Suprapubic skin (tissue), 3 donors: ENCODE data around the gene SFT2D1.
"Not testable (repeated sequence)": the region's sequence is repeated elsewhere in the genome, so short reads cannot be mapped to it uniquely, and the experiment has no call there.

Experiments used
- CTCF ChIP-seq, 2 donors: fragments of 200-600 bp in 1 of 2; fragments of 450-650 bp in 1 of 2; sonication (generic) in 1 of 2; IDR thresholded peaks; one replicate each; pipeline ENCODE4 v1.5.1; 2016 to 2019; ENCODE audit warnings: antibody characterized with exemption in 2 of 2, mild to moderate bottlenecking in 1 of 2, moderate library complexity in 1 of 2
- POLR2A ChIP-seq, 2 donors: fragments of 450-650 bp; IDR thresholded peaks; one replicate each; pipeline ENCODE4 v1.6.1; 2017; ENCODE audit warnings: antibody characterized with exemption in 2 of 2, mild to moderate bottlenecking in 2 of 2, moderate library complexity in 2 of 2

GRCh38 chr6:166344921-166345320 is 2.6 kb upstream of the SFT2D1 start:
- not testable (repeated sequence) for TF ChIP-seq CTCF, POLR2A (IDR thresholded peaks at IDR 0.05)
